CD4-positive, alpha-beta T cell treated with Interleukin-6 at 100 ng/mL for 8 hours (primary cell): ENCODE results near the gene SCGN.

Experiments
- DNase-seq: peaks from one replicate; pipeline ENCODE4 v3.0.0-alpha.2; 2020; ENCODE audit warnings: mixed read lengths, low spot score

Gene SCGN, protein sequence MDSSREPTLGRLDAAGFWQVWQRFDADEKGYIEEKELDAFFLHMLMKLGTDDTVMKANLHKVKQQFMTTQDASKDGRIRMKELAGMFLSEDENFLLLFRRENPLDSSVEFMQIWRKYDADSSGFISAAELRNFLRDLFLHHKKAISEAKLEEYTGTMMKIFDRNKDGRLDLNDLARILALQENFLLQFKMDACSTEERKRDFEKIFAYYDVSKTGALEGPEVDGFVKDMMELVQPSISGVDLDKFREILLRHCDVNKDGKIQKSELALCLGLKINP

DNA sequence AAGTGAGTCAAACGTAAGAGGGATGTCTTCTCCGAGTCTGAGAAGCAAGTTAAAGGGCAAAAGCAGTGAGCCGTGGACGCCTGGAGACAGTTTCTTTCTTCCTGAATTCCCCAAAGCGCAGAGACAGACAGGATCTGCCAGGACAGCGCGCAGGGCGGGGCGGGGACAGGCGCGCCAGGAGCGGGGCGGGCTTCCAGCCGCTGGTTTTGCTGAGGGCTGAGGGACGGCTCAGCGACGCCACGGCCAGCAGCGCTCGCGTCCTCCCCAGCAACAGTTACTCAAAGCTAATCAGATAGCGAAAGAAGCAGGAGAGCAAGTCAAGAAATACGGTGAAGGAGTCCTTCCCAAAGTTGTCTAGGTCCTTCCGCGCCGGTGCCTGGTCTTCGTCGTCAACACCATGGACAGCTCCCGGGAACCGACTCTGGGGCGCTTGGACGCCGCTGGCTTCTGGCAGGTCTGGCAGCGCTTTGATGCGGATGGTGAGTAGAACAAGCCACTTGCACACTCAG lies at the start of gene SCGN:
SCGN (plus strand) TSS at position 209 of the 509 bp plus-strand sequence; CDS start at position 398, 189 bp downstream.
- peak; percentile 8 for DNase-seq

DNA sequence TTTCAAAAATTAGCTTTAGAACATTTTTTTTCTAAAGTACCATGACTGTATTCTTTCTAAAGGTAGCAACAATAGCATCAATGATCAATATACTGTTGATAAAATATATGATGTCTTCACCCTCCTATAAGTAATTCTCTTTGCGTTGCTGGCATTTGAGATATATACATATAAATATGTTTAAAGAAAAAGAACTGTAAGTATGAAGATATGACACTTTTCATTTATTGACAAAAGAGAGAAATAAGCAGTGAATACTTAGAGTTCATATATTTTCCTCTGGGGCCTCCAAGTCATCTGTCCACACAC lies 49.4 kb upstream of the SCGN start:
- no peak for DNase-seq

DNA sequence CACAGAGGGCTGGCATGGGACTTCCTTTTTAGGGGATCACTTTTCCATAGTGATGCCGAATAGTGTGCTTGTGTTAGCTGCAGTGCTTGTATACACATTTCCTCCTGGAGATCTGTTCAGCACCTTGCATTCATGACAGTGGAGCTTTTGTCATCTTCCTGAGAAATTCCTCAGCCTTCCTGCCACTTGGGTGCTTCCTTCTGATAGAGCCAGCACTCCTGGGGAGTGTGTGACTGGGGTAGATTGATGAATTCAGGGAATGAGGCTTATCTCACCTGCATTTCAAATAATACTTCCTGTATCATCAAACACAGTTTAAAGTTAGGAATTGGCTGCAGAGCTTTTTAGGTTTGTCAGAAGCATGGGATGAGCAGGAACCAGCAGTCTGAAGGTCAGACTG lies 48.8 kb upstream of the SCGN start:
- no peak for DNase-seq

DNA sequence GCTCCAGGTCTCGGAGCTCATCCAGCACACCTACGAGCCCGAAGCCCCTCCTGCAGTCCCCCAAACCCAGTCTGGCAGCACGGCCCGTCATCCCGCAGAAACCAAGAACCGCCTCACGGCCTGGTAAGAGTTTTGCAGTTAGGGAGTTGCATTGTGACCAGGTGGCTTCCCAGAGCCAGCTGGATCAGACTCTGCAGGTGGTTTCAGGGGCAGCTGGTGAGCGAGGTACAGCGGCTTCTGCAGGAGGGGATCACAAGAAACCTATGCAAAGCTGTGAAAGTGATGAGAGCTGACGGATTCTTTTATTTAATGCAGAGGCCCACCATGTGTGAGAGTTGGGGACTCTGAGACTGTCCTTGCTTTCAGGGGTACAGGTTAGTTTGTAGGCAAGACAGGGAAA lies 45.9 kb upstream of the SCGN start:
- DNase-seq = no peak

DNA sequence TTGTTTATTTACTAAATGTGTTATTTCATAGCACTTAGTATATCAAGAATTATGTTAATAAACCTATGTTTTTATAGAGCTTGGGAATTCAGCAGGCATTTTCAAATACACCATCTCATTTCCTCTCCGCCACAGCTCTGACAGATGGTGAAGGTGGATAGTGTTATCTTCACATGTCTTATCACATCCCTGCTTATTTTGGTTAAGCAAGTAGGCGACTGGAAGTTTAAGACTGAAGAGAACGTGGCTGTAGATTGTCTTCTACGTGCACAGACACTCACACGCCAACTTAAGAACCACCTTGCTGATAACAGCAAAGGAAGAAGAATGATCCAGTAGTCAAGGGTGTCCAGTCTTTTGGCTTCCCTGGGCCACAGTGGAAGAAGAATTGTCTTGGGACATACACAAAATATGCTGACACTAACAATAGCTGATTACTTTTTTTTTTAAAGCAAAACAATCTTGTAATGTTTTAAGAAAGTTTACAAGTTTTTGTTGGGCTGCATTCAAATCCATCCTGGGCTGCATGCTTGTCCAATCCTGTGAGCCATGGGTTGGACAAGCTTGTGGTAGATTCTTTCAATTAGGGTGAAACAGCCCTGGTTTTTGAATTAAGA lies 43.3 kb upstream of the SCGN start:
- no peak for DNase-seq

DNA sequence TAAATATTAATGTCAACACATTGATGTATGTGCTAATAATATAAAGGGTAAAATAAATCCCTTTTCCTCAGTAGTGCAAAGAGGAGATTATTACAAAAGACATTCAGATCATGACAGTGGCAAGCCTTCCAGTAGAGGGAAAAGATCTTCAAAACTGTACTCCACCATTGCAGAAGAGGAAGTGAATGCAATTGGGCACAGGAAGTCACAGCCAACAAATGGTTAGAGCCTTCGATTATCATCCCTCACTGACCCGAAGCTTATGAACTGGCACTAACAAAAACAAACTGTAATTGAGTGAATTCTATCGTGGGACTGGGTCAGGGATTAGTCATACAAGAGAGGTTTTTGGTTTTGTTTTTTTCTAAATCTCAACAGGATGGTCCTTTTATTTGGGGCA lies 39.3 kb upstream of the SCGN start:
- DNase-seq = no peak

DNA sequence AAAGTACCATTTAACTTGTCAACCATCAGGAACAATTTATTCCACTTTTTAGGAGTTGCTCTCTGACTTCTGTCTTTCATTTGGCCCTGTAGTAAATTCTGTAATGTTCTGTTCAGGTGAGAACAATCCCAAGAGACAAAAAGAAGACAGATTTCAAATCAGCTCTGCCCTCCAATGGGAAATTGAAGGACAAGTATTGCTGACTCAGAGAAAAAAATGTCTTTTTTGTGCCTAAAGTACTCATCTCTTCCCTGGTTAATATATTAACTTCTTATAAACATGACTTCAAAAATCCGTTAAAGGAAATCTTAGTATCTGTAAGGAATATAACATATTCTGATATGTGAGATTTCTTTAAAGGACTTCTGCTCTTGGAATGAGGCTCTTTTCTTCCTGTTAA lies 38.6 kb upstream of the SCGN start:
- DNase-seq = no peak

DNA sequence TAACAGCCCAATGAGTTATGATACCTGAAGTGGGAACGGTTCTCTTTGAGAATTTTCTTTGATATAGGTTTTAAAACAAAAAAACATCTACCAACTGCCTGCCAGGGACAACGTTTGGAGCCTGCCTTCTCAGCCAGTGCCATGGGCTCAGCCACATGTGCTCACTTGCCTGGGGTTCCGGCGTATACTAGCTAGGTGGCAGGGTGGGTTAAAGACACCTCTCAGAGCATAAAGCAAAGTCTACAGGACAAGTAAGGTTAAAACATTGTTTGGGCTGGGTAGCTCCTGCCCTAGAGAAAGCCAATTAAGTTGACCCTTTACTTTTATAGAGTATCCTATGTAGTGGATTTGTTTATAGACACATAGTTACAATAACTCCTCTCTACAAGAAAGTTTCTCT lies 38.0 kb upstream of the SCGN start:
- no peak for DNase-seq

DNA sequence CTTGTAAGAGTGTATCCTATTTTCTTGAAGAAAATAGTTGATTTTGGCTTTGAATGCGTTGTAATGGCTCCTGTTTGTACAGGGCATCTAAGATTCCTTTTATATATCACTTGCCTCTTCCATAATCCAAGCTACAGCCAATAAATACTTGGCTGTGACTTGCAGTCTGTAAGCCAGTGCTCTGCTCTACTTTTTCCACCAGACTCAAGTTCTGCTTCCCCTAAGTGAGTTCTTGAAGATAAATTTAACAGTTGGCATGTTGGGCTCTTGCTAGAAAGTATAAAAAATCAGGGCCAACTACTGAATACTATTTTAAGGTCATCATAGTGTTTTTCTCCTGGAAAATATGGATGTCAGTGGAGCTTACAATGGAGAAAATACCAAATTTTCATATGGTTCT lies 36.5 kb upstream of the SCGN start:
- no peak for DNase-seq

DNA sequence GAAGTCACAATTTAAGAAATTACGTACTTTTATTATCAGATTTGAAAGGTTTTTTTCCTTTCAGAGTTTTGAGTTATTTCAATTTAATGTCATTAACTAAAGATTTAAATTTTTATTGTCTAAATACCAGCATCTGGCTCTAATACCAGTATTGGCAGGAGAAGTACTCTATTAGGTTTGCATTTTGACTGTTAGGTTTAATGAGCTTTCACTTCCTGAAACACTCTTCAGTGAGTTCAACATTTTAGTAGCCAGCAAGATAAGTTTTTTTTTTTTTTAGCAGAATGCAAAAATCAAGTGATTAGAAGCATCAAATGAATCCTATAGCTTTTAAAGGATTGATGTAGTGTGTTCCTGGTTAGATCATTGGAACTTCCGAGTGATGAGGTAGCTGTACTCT lies 34.0 kb upstream of the SCGN start:
- DNase-seq = no peak

DNA sequence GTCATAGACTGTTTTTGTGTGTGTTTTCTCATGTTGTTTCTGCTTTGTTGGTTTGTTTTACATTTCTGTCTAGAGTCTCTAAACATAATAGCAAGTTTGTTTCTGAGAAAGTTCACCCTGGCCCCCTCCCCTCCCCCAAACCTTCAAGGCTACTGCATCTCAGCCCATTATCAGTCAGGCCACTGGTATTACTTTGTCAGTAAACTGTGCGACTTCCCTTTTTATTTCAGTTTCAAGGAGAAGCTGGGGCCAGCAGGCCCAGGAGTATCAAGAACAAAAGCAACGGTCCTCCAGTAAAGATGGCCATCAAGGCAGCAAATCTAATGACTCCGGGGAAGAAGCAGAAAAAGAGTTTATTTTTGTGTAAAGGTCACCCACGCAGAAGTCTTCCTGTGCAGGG lies 32.8 kb upstream of the SCGN start:
- no peak for DNase-seq

DNA sequence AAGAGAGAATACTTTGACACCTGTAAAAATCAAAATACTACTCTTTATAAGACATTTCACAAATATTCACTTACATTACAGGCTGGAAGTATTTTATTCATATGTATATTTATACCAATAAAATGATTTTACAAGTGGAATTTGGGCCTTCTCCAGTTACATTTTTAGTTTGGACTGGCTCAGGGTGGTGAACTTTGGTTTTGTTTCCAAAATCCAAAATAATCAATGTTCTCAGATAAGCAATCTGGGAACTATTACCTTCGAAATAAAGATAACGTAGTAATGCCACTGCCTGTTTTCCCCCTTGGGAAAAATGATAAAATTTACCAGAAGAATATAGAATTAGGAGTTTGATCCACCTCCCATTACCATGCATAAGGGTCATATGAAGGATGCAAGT lies 31.6 kb upstream of the SCGN start:
- no peak for DNase-seq

DNA sequence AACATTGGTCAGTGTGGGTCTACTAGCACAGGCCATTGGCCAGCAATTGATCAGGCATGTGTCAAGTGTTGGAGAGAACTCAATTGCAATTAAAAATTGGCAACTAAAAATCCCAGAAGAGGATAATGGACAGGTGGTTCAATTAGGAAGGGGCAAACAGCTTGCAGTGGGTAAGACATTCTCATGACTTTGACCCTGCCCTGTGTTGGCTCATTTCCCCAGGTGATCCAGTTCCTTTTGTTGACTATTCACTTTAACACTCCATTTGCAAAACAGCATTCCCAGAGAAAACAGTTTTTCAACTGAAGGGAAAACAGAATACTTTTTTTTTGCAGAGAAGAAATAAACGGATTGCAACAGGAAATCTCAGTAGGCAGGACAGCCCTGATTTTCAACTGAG lies 28.9 kb upstream of the SCGN start:
- no peak for DNase-seq

DNA sequence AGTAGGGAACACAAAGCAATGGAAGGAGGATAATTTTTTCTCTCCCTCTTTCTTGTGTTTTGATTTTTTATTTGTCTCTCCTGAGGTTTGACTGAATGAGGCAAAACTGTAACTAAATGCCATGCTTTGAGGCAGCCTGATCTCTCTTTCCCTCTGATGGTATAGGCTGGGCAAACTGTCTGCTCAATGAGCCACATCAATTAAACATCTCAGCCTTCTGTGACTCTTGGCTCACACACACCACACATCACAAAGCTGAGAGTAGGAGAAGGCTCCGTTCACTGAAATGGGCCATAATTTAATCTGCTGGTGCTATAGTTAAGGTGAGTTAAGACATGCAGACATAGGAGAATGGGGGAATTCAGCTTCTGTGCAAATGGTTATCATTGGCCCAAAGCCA lies 28.1 kb upstream of the SCGN start:
- no peak for DNase-seq

DNA sequence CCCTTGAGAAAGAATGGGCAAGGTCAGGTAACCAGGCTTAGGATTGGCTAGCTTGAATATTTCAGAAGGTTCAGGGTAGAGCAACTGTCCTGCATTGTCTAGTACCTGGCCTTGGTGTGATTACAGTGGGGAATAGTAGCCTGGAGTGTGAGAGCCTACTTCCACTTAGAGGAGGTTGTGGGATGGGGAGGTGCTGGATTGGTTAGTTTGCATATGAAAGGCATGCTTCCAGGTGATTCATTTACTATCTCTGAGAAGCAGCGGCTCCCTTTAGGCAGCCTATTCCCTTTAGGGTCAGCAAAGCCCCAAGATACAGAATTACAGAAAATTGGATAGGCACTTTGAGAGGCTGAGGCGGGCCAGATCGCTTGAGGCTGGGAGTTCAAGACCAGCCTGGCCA lies 25.0 kb upstream of the SCGN start:
- DNase-seq = no peak

DNA sequence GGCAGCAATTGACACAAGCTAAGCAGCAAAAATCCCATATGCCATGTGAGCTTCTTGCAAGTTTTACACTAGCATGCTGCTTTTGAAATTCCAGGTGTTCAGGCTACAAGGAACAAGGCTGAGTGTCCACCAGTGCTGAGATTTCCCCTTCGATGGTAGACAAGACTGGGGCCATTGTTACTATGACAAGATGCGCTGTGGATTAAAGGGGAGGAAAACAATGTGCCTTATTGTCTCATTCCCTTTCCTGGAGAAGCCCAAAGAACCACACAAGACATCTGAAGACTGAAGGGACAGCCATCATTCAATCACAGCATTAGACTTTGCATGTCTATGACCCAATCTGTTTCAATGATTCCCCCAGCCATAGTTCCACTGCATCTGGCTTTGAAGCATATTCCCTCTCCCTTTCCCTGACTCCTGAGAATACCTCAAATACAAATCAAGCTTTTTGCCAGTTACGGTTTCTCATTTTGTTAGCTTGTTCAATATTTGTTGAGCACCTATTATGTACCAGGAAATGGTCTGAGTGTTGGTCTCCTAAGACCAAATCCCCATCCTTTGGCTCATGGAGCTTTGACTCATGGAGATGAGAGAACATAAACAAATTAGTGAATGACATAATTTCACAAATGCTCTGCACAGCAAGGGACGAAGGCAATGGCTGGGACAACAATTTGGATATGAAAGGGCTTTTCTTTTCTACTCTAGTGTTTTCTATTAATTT lies 23.4 kb upstream of the SCGN start:
- DNase-seq = no peak

DNA sequence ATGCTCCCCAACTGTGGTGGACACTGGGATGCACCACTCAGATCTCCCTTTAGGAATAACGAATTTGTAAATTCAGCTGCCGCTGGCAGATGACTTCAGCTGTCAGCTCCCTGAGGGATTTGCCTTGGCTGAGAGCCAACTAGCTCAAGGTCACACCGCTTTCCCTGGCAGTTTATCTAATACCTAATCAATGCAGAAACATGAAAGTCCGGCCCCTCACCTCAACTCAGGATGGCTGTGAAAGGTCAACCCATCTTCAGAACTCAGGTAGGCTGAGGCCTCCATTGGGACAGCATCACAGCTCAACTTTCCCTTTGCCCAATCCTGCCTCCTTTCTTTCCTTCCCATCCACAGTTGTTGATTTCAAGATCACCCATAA lies 22.8 kb upstream of the SCGN start:
- DNase-seq = no peak

DNA sequence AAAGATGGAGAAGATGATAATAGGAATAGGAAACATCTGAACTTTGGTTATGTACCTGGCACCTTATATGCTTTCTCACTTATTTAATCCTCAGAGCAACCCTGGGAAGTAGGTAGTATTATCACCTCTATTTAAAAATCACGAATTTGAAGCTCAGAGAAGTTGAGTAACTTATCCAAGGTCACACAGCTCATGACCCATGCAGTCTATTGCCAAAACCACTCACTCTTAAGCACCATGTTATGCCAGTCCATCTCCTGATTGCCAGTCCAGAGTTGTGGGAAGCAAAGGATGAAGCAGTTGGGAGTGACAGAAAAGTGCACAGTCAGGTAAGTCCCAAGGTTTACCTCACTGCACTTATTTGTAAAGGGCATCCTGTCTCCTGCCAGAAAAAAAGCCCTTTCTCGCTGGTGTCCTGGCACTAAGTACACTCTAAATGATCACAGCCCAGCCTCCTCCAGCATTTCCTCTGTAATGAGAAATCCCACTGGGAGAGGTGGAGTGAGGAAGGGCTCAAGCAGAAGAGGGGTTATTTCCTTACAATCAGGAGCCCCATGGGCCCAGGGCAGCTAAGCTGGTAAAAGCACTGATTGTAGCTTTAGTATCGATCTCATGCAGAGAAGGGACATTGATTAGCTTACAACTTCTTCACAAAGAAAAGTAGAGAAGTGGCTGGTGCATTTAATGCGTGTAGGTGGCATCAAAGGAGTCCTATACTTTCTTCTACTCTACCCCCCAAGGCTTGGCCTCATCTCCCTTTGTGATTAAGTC lies 21.3 kb upstream of the SCGN start:
- DNase-seq = no peak

DNA sequence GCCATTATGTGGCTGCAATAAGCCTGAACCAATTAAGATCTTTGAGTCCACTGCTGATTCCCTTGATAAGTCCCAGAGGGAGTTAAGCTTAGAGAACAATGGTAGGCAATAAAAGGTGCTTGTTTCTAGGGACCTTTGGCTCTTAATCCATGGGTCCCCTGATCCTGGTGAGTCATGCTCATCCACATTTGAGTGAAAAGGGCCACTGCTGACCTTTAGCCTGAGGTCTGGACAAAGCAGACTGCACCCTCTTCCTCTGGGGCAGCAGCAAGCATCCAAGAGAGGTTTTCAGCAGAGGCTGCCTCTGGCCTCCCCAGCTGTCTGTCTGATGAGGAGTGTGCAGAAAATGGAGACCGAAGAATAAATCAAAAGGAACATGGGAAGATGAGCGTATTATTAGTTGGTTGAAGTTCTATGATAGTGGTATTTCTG lies 16.1 kb upstream of the SCGN start:
- DNase-seq = no peak

DNA sequence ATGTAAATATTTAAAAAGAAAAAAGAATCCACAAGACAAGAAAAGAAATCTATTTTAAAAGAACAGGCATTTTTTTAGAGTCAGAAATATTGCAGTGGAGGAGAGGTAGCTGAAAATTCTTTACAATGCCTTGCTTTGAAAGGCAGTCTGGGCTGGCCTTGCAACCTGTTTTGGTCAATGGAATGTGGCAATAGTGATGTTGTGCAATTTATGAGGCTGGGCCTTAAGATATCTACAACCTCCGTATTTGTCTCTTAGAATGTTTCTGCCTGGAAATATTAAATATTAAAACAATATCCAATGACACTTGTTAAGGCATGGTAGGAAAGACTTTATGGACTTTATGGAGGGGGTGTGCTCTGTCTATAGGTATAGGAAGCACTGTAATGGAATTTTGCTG lies 14.8 kb upstream of the SCGN start:
- no peak for DNase-seq

DNA sequence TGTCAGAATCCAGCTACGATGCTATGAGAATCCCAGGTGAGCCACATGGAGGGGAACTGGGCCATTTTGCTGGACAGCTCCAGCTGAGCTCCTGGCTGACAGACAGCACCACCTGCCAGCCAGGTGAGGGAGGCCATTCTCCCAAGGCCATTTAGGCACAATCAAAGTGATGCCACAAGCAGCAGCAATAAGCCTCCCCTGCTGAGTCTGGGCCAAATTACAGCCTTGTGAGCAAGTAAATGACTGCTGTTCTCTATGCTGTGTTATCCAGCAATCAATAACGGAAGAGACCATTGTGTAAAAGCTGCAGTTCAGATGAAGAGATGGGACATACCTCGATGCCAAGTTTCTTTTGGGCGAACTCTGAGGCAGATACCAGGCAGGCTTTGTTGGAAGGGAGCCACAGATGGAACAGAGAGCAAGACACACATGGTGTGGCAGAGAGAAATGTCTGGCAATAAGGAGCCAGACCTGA lies 14.0 kb upstream of the SCGN start:
- no peak for DNase-seq

DNA sequence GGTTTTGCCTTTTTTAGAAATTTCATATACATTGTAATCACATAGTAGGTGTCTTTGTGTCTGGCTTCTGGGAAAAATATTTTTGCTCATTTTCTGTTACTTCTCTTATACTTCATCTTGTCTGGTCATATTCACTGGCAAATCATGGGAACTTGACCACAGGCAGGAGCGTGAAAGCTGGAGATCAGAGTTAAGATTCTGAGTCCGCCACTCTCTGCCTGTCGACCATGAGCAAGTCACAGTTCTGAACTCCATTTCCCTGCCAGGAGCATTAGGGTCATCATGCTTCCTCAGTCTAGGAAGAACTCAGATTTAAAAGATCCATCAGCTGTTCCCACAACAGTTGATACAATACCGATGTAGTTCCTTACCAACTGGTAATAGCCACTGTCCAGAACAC lies 12.4 kb upstream of the SCGN start:
- DNase-seq = no peak

DNA sequence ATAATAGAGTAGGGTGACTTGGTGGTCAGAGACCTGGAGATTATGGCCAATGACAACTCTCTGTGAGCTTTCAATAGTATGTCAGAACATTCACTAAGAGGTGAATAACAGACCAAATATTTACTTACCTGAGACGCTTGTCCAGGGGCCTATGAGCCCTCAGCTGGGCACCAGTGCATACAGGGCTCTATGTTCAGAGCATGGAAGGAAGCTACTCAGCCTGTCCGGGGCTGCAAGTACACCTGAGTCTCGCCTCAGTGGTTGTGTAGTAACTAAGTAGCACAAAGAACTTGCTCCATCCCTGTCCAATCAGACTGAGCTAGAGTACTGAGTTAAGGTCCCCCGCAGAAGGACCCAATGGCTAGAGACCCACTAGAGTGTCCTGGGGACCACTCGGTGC lies 11.6 kb upstream of the SCGN start:
- DNase-seq = no peak
